ENCODE results near the gene RAB23.

GRCh38 chr6:57252137-57252536 lies 30.0 kb upstream of the RAB23 start:
- no peak for TF ChIP-seq RAD21 (IDR thresholded peaks at IDR 0.05 in 1 of 2, conservative IDR thresholded peaks at IDR 0.05 in 1 of 2; ENCODE audit: low read depth in 2 of 2, low read length in 2 of 2)
- no peak for TF ChIP-seq KDM1A (IDR thresholded peaks at IDR 0.05; ENCODE audit: borderline replicate concordance, low read length)
- TF ChIP-seq MAX (IDR thresholded peaks at IDR 0.05), result no peak
- no peak for TF ChIP-seq POLR2A (IDR thresholded peaks at IDR 0.05; ENCODE audit: control extremely low read depth in 1 of 2, low read depth in 2 of 2, low read length in 2 of 2)
- TF ChIP-seq RFX5 (IDR thresholded peaks at IDR 0.05; ENCODE audit: borderline replicate concordance, low read depth, low read length), result no peak
- TF ChIP-seq, protein P1, sequence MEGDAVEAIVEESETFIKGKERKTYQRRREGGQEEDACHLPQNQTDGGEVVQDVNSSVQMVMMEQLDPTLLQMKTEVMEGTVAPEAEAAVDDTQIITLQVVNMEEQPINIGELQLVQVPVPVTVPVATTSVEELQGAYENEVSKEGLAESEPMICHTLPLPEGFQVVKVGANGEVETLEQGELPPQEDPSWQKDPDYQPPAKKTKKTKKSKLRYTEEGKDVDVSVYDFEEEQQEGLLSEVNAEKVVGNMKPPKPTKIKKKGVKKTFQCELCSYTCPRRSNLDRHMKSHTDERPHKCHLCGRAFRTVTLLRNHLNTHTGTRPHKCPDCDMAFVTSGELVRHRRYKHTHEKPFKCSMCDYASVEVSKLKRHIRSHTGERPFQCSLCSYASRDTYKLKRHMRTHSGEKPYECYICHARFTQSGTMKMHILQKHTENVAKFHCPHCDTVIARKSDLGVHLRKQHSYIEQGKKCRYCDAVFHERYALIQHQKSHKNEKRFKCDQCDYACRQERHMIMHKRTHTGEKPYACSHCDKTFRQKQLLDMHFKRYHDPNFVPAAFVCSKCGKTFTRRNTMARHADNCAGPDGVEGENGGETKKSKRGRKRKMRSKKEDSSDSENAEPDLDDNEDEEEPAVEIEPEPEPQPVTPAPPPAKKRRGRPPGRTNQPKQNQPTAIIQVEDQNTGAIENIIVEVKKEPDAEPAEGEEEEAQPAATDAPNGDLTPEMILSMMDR (IDR thresholded peaks at IDR 0.05; ENCODE audit: control extremely low read depth in 1 of 3, insufficient read depth in 1 of 3, low read depth in 1 of 3, low read length in 3 of 3), result no peak
- TF ChIP-seq TCF12 (IDR thresholded peaks at IDR 0.05; ENCODE audit: low read depth, low read length), result no peak
